H9 (cell line): ENCODE data around the gene BLTP1. TPM values are rescaled to one million over a fixed set of nuclear protein-coding genes. Genes with fewer than 3 reads are reported as not detected.

ENCODE experiments used
- DNase-seq: peaks from one replicate; pipeline ENCODE4 v3.0.0-alpha.2; 2017
- H2AFZ ChIP-seq: one replicate; pipeline ENCODE4 v1.6.1; 2013; ENCODE audit warnings: mild to moderate bottlenecking, low read length, control low read depth, moderate library complexity
- H2AK5ac ChIP-seq: 2 replicates; pipeline ENCODE4 v1.6.1; 2013; ENCODE audit warnings: low read length, control low read depth, mixed read lengths; ENCODE audit not compliant: insufficient read length
- H2BK120ac ChIP-seq: one replicate; pipeline ENCODE4 v1.6.1; 2013; ENCODE audit warnings: low read depth, mild to moderate bottlenecking, low read length, control low read depth, inconsistent platforms; ENCODE audit not compliant: poor library complexity, severe bottlenecking
- H2BK12ac ChIP-seq: 2 replicates; pipeline ENCODE4 v1.6.1; 2013; ENCODE audit warnings: low read length, control low read depth, mixed read lengths, low read depth; ENCODE audit not compliant: insufficient read length
- H2BK15ac ChIP-seq: 2 replicates; pipeline ENCODE4 v1.6.1; 2013; ENCODE audit warnings: low read depth, low read length, control low read depth
- H2BK20ac ChIP-seq: one replicate; pipeline ENCODE4 v1.6.1; 2013; ENCODE audit warnings: low read depth, mild to moderate bottlenecking, low read length, control low read depth, inconsistent platforms; ENCODE audit not compliant: poor library complexity, severe bottlenecking
- H2BK5ac ChIP-seq: 2 replicates; pipeline ENCODE4 v1.6.1; 2013; ENCODE audit warnings: low read length, control low read depth, mixed read lengths; ENCODE audit not compliant: insufficient read length
- H3K14ac ChIP-seq: 2 replicates; pipeline ENCODE4 v1.6.1; 2013; ENCODE audit warnings: low read length, control low read depth; ENCODE audit not compliant: insufficient read depth
- H3K18ac ChIP-seq: 2 replicates; pipeline ENCODE4 v1.6.1; 2013; ENCODE audit warnings: low read depth, mild to moderate bottlenecking, mixed read lengths, low read length, control low read depth; ENCODE audit not compliant: insufficient read length
- H3K23ac ChIP-seq: 2 replicates; pipeline ENCODE4 v1.6.1; 2013; ENCODE audit warnings: low read length, control low read depth, mixed read lengths, low read depth; ENCODE audit not compliant: insufficient read length
- H3K23me2 ChIP-seq: 2 replicates; pipeline ENCODE4 v1.6.1; 2013; ENCODE audit warnings: low read depth, mild to moderate bottlenecking, mixed read lengths, low read length, control low read depth; ENCODE audit not compliant: insufficient read length, poor library complexity, severe bottlenecking
- H3K27ac ChIP-seq: 2 replicates; pipeline ENCODE4 v1.5.1; 2013; ENCODE audit warnings: low read length, control low read depth, mixed read lengths, low read depth; ENCODE audit not compliant: insufficient read length
- H3K27me3 ChIP-seq: 2 replicates; pipeline ENCODE4 v1.6.1; 2013; ENCODE audit warnings: low read length, control low read depth, inconsistent platforms; ENCODE audit not compliant: insufficient read depth
- H3K4ac ChIP-seq: 2 replicates; pipeline ENCODE4 v1.6.1; 2013; ENCODE audit warnings: low read depth, mild to moderate bottlenecking, control low read depth, inconsistent platforms, low read length, moderate library complexity
- H3K4me1 ChIP-seq: 2 replicates; pipeline ENCODE4 v1.6.1; 2013; ENCODE audit warnings: low read length, control low read depth, inconsistent platforms; ENCODE audit not compliant: insufficient read depth
- H3K4me2 ChIP-seq: 2 replicates; pipeline ENCODE4 v1.6.1; 2013; ENCODE audit warnings: low read length, control low read depth, mixed read lengths; ENCODE audit not compliant: insufficient read length, insufficient read depth
- H3K56ac ChIP-seq: 2 replicates; pipeline ENCODE4 v1.6.1; 2013; ENCODE audit warnings: low read depth, mild to moderate bottlenecking, mixed read lengths, low read length, control low read depth; ENCODE audit not compliant: insufficient read length
- H3K79me1 ChIP-seq: 2 replicates; pipeline ENCODE4 v1.6.1; 2013; ENCODE audit warnings: low read depth, mild to moderate bottlenecking, moderate library complexity, low read length, control low read depth, inconsistent platforms; ENCODE audit not compliant: insufficient read depth, poor library complexity, severe bottlenecking
- H3K79me2 ChIP-seq: 2 replicates; pipeline ENCODE4 v1.6.1; 2013; ENCODE audit warnings: low read length, control low read depth, inconsistent platforms; ENCODE audit not compliant: insufficient read depth
- H3K9ac ChIP-seq: 2 replicates; pipeline ENCODE4 v1.6.1; 2013; ENCODE audit warnings: low read length, control low read depth, mixed read lengths; ENCODE audit not compliant: insufficient read length; ENCODE audit errors: extremely low read depth
- H3K9me3 ChIP-seq: one replicate; pipeline ENCODE4 v1.6.1; 2013; ENCODE audit warnings: low read depth, low read length, inconsistent platforms; ENCODE audit not compliant: control insufficient read depth
- H3T11ph ChIP-seq: one replicate; pipeline ENCODE4 v1.6.1; 2013; ENCODE audit warnings: mild to moderate bottlenecking, low read length, control low read depth, inconsistent platforms
- H4K20me1 ChIP-seq: one replicate; pipeline ENCODE4 v1.6.1; 2013; ENCODE audit not compliant: control insufficient read depth, insufficient read length, insufficient read depth
- H4K5ac ChIP-seq: 2 replicates; pipeline ENCODE4 v1.6.1; 2013; ENCODE audit warnings: low read depth, mild to moderate bottlenecking, mixed read lengths, low read length, control low read depth; ENCODE audit not compliant: insufficient read length
- H4K8ac ChIP-seq: replicated peaks from 2 replicates; pipeline ENCODE4 v1.6.1; 2013; ENCODE audit warnings: low read length, control low read depth, mixed read lengths, low read depth; ENCODE audit not compliant: insufficient read length
- H4K91ac ChIP-seq: 2 replicates; pipeline ENCODE4 v1.6.1; 2013; ENCODE audit warnings: low read depth, mild to moderate bottlenecking, moderate library complexity, mixed read lengths, low read length, control low read depth; ENCODE audit not compliant: insufficient read length
- H3K27ac Mint-ChIP-seq, 3 experiments: 2 replicates in 2 of 3; 3 replicates in 1 of 3; pipeline ENCODE4 v1.8.0; 2020 to 2021; ENCODE audit warnings: mixed read lengths in 3 of 3, mild to moderate bottlenecking in 1 of 3, moderate library complexity in 1 of 3
- H3K27me3 Mint-ChIP-seq: 2 replicates; pipeline ENCODE4 v1.8.0; 2021; ENCODE audit warnings: low read depth, mild to moderate bottlenecking, moderate library complexity, mixed read lengths
- H3K36me3 Mint-ChIP-seq, 3 experiments: 2 replicates in 2 of 3; 3 replicates in 1 of 3; pipeline ENCODE4 v1.8.0; 2020 to 2021; ENCODE audit warnings: low read depth in 3 of 3, mixed read lengths in 3 of 3; ENCODE audit not compliant: insufficient read depth in 1 of 3
- H3K4me1 Mint-ChIP-seq, 2 experiments: 2 replicates each; pipeline ENCODE4 v1.8.0; 2020; ENCODE audit warnings: mixed read lengths in 2 of 2
- H3K4me3 Mint-ChIP-seq, 2 experiments: 2 replicates in 1 of 2; 3 replicates in 1 of 2; pipeline ENCODE4 v1.8.0; 2020 to 2021; ENCODE audit warnings: mild to moderate bottlenecking in 2 of 2, mixed read lengths in 2 of 2, moderate library complexity in 1 of 2
- H3K9me3 Mint-ChIP-seq, 2 experiments: 2 replicates in 1 of 2; 3 replicates in 1 of 2; pipeline ENCODE4 v1.8.0; 2020; ENCODE audit warnings: mild to moderate bottlenecking in 2 of 2, mixed read lengths in 2 of 2, moderate library complexity in 1 of 2
- CTCF ChIP-seq: fragments of 200-600 bp; sonication (generic); conservative IDR thresholded peaks from 3 replicates; pipeline ENCODE4 v1.8.0; 2021; ENCODE audit warnings: antibody characterized with exemption, mild to moderate bottlenecking
- WGBS: extraction: QIAGEN DNeasy Blood & Tissue Kit; methylation state at CpG from one replicate; pipeline ENCODE4 v1.1.7; 2013; ENCODE audit warnings: missing lambda C conversion rate, low lambda C conversion rate, mixed read lengths; ENCODE audit not compliant: insufficient read length; ENCODE audit errors: extremely low coverage; 5-methylcytosine and 5-hydroxymethylcytosine counted together
- total RNA-seq: library from RNA; stranded (reverse); gene quantifications from 2 replicates; pipeline ENCODE4 v1.2.1, GENCODE V29; 2021

The BLTP1 gene
- total RNA-seq, 1 experiment from 2014 or later = 27.4 TPM

GRCh38 chr4:122163301-122163700, 11.2 kb downstream of the BLTP1 start:
- H3K18ac ChIP-seq = no peak overlapping the region
- H3K56ac ChIP-seq = no peak overlapping the region
- no peak overlapping the region for H2BK120ac ChIP-seq
- H3K79me1 ChIP-seq = peaks cover 3% of the 10 kb centered on the region
- H3K14ac ChIP-seq = no peak overlapping the region
- no peak overlapping the region for H2BK20ac ChIP-seq
- H3K27me3 ChIP-seq = no peaks in the 10 kb centered on the region
- Mint-ChIP-seq H3K27ac (0 out of 7 replicates have a peak overlapping the region, but pooled peaks of 1 of the 3 experiments have one; percentile 32), H3K4me1 (peaks cover 0 to 9% of the 10 kb centered on the region in 2 experiments; a peak in 2 of 4 replicates), H3K4me3 (no peak overlapping the region), H3K36me3 (no peaks in the 10 kb centered on the region), H3K9me3 (no peaks in the 10 kb centered on the region), H3K27me3 (no peaks in the 10 kb centered on the region)
- no peak overlapping the region for H3K23ac ChIP-seq
- H4K91ac ChIP-seq = no peak overlapping the region
- no peak overlapping the region for H4K8ac ChIP-seq
- H3K4me2 ChIP-seq = no peak overlapping the region
- H2AK5ac ChIP-seq = no peak overlapping the region
- H3K4ac ChIP-seq = no peak overlapping the region
- no CpG with 5 or more reads among the region's 3 CpGs for WGBS
- H3K9me3 ChIP-seq = no peaks in the 10 kb centered on the region
- no peaks in the 10 kb centered on the region for H3K4me1 ChIP-seq
- no peak for DNase-seq
- peaks cover 2% of the 10 kb centered on the region; the same call in 1 of the 2 replicates for H3K79me2 ChIP-seq
- H4K5ac ChIP-seq = no peak overlapping the region
- no peak overlapping the region for H2BK5ac ChIP-seq
- H3K9ac ChIP-seq = no peak overlapping the region
- no peak overlapping the region for H3K27ac ChIP-seq
- no peak overlapping the region for H2AFZ ChIP-seq
- no peaks in the 10 kb centered on the region for H4K20me1 ChIP-seq
- no peak overlapping the region for H2BK12ac ChIP-seq
- TF ChIP-seq CTCF = no peak
- H3K23me2 ChIP-seq = no peaks in the 10 kb centered on the region
- H2BK15ac ChIP-seq = no peak overlapping the region
- no peak overlapping the region for H3T11ph ChIP-seq
